GM12878 (cell line): ENCODE data around the gene METTL1. TPM values are rescaled to one million over a fixed set of nuclear protein-coding genes. Genes with fewer than 3 reads are reported as not detected.

ENCODE experiments used
- ATAC-seq: fragments of 200-7000 bp; cut with Tn5 transposase; 3 replicates; pipeline ENCODE4 v1.9.1; 2020; ENCODE audit warnings: mild to moderate bottlenecking, moderate library complexity
- BruUV-seq: library from RNA; stranded (reverse); fragments of 400-500 nt; replicated peaks from 2 replicates; lab custom pipeline; 2021; lab: Mats Ljungman, UMichigan
- CTCF ChIA-PET: fragments of 300-600 bp; sonication (Branson Sonifier 250); formaldehyde crosslinking; extraction: SDS; loops from one replicate; lab custom pipeline; 2021; ENCODE audit warnings: inconsistent platforms; lab: Yijun Ruan, JAX
- POLR2A ChIA-PET: fragments of 350-600 bp; formaldehyde crosslinking; extraction: SDS; loops from one replicate; lab custom pipeline; 2021; ENCODE audit warnings: inconsistent platforms; lab: Charles Lee
- RAD21 ChIA-PET: fragments of 300-600 bp; sonication (Branson Sonifier 250); formaldehyde crosslinking; loops from one replicate; lab custom pipeline; 2023; ENCODE audit warnings: antibody characterized with exemption; ENCODE audit not compliant: unreplicated experiment; lab: Charles Lee
- SMC1A ChIA-PET: fragments of 300-600 bp; sonication (Branson Sonifier 250); formaldehyde crosslinking; loops from one replicate; lab custom pipeline; 2023; ENCODE audit not compliant: unreplicated experiment, uncharacterized antibody; lab: Charles Lee
- DNase-seq: peaks from one replicate; pipeline ENCODE4 v3.0.0-alpha.2; 2011; ENCODE audit warnings: low read depth, low spot score
- FAIRE-seq: peaks from 3 replicates; lab custom pipeline; 2011; peaks lifted over from hg19 to GRCh38; lab: Jason Lieb, UNC
- H2AFZ ChIP-seq: 2 replicates; pipeline ENCODE4 v1.6.0; 2011; ENCODE audit warnings: low read depth, low read length, control low read depth; ENCODE audit not compliant: control insufficient read depth
- H3K27ac ChIP-seq: 2 replicates; pipeline ENCODE4 v1.5.1; 2011; ENCODE audit warnings: control low read depth; ENCODE audit not compliant: control insufficient read depth, insufficient read depth
- H3K27me3 ChIP-seq, 2 experiments: replicated peaks in 1 of 2; 2 replicates each; pipeline versions ENCODE4 v1.6.0 to v1.6.1; 2011; ENCODE audit warnings: low read length in 1 of 2; ENCODE audit not compliant: control insufficient read depth in 2 of 2, insufficient read depth in 2 of 2
- H3K36me3 ChIP-seq, 2 experiments: 2 replicates each; pipeline ENCODE4 v1.5.1; 2011; ENCODE audit warnings: low read length in 1 of 2; ENCODE audit not compliant: control insufficient read depth in 2 of 2, insufficient read depth in 2 of 2
- H3K4me1 ChIP-seq: 2 replicates; pipeline ENCODE4 v1.6.1; 2011; ENCODE audit warnings: mild to moderate bottlenecking, low read length, moderate library complexity, mixed read lengths; ENCODE audit not compliant: control insufficient read depth, insufficient read depth
- H3K4me2 ChIP-seq: 2 replicates; pipeline ENCODE4 v1.6.0; 2011; ENCODE audit warnings: control low read depth; ENCODE audit not compliant: control insufficient read depth, insufficient read depth
- H3K4me3 ChIP-seq: fragments of 200-600 bp; sonication (generic); 2 replicates; pipeline ENCODE4 v1.5.1; 2016
- H3K79me2 ChIP-seq: 2 replicates; pipeline ENCODE4 v1.6.0; 2011; ENCODE audit warnings: low read length; ENCODE audit not compliant: control insufficient read depth, insufficient read depth
- H3K9ac ChIP-seq: 2 replicates; pipeline ENCODE4 v1.8.0; 2011; ENCODE audit warnings: low read length, control low read depth, mixed read lengths; ENCODE audit not compliant: control insufficient read depth, insufficient read depth
- H3K9me3 ChIP-seq: replicated peaks from 3 replicates; pipeline ENCODE4 v1.5.1; 2011; ENCODE audit warnings: mild to moderate bottlenecking, low read length; ENCODE audit not compliant: control insufficient read depth, insufficient read depth
- H4K20me1 ChIP-seq: 2 replicates; pipeline ENCODE4 v1.6.0; 2011; ENCODE audit not compliant: control insufficient read depth, insufficient read depth
- ATF7 ChIP-seq: fragments of 450-650 bp; IDR thresholded peaks from 2 replicates; pipeline ENCODE4 v1.6.1; 2016; ENCODE audit warnings: low read depth, mild to moderate bottlenecking
- MLLT1 ChIP-seq: fragments of 450-650 bp; IDR thresholded peaks from 2 replicates; pipeline ENCODE4 v1.6.1; 2016; ENCODE audit warnings: mild to moderate bottlenecking
- NRF1 ChIP-seq: conservative IDR thresholded peaks from 2 replicates; pipeline ENCODE4 v1.6.1; 2011; ENCODE audit warnings: mild to moderate bottlenecking, low read depth, low read length, improper control_type of control experiment
- PAX5 ChIP-seq: IDR thresholded peaks from 2 replicates; pipeline ENCODE4 v1.6.1; 2011; ENCODE audit warnings: low read depth, low read length, borderline replicate concordance
- POU2F2 ChIP-seq: IDR thresholded peaks from 3 replicates; pipeline ENCODE4 v1.6.1; 2011; ENCODE audit warnings: low read depth, mild to moderate bottlenecking, low read length, borderline replicate concordance
- RAD51 ChIP-seq: fragments of 450-650 bp; IDR thresholded peaks from 2 replicates; pipeline ENCODE4 v1.6.1; 2016; ENCODE audit warnings: moderate library complexity, mild to moderate bottlenecking, inconsistent platforms
- RELA ChIP-seq: fragments of 450-650 bp; IDR thresholded peaks from 2 replicates; pipeline ENCODE4 v1.8.0; 2014; ENCODE audit warnings: borderline replicate concordance; ENCODE audit not compliant: partially characterized antibody
- SREBF2 ChIP-seq: IDR thresholded peaks from 2 replicates; pipeline ENCODE4 v1.6.1; 2012; ENCODE audit warnings: mild to moderate bottlenecking, low read length
- STAT1 ChIP-seq: fragments of 450-650 bp; conservative IDR thresholded peaks from 2 replicates; pipeline ENCODE4 v1.6.1; 2014; ENCODE audit warnings: antibody characterized with exemption, mild to moderate bottlenecking
- WGBS: methylation state at CpG from one replicate; pipeline ENCODE4 v1.1.6; 2016; ENCODE audit warnings: low lambda C conversion rate; ENCODE audit not compliant: insufficient replicate concordance, insufficient coverage; ENCODE audit errors: missing lambda C conversion rate; 5-methylcytosine and 5-hydroxymethylcytosine counted together
- in situ Hi-C: fragments of 300-500 bp; cut with MboI; formaldehyde crosslinking; loops from 9 replicates; pipeline ENCODE4 v1.14.3; 2018; ENCODE audit warnings: mixed read lengths
- intact Hi-C: fragments of 100-400 bp; cut with micrococcal nuclease; formaldehyde crosslinking; loops from one replicate; pipeline ENCODE4 v1.14.2; 2022; ENCODE audit not compliant: unreplicated experiment
- polyA plus RNA-seq, 11 experiments: library from polyadenylated mRNA; depleted of rRNA in 4 of 11; unstranded in 6 of 11; stranded (reverse) in 5 of 11; fragments of >200 nt; fragmentation: Nextera tagmentation in 4 of 11; fragmentation: Illumina TruSeq in 1 of 11; extraction: Ambion mirVana in 4 of 11; extraction: Trizol in 1 of 11; gene quantifications; 1 replicate in 1 of 11; 2 replicates in 10 of 11; pipeline versions ENCODE4 v1.2.1 to v1.2.3, GENCODE V29; 2011 to 2016; ENCODE audit warnings: inconsistent platforms in 2 of 11, missing spikeins in 2 of 11, low read depth in 1 of 11
- total RNA-seq, 4 experiments: library from RNA; depleted of rRNA in 3 of 4; stranded (reverse); fragments of >200 nt in 3 of 4; fragmentation: Illumina TruSeq in 1 of 4; extraction: Trizol in 1 of 4; gene quantifications; 2 replicates each; pipeline versions ENCODE4 v1.2.1 to v1.2.3, GENCODE V29; 2013 to 2021

Gene METTL1
- total and polyA plus RNA-seq, 10 of the 15 experiments (the other 5 are each of a cell fraction or from before 2014, with no cell fraction given): 11.3 to 44.3 (median 30.6) TPM

DNA sequence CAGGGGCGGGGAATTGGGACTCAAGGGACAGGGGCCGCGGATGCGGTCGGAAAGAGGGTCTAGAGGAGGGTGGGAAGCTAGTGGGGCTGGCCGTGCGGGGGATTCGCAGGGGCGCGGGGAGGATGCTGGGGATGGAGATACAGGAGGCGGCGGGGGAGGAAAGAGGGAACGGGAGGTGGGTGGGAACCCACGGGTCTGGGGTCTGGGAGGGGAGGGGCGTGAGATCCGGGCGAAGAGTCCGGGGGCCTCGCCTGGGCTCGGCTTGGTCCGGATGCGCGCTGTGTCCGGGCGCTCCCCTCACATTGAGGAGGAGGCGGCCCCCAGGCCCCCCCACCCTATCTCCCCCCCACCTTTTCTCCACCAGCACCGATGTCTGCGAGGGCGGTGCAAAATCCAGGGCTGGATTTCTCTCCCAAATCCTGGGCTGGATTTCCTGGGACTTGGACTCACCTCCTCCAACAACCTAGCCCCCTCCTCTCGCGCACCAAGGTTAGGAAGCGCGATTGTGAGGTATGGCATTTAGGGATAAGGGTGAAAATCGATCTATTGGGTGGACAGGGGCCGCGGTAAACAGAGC lies 33.2 kb downstream of the METTL1 start, which contains the start of gene AGAP2:
AGAP2 (minus strand) TSS at position 82 of the 577 bp plus-strand sequence. CDS start 496 bp downstream, outside the sequence.
- ATAC-seq (no peak), FAIRE-seq (no peak), DNase-seq (no peak)
- Histone ChIP-seq H3K4me3 (no peak within 1 kb of the TSS), H3K4me2 (no peak within 1 kb of the TSS), H3K27ac (no peak within 1 kb of the TSS), H3K36me3 (no peaks in the 10 kb centered on the region; a peak in 1 of 4 replicates), H4K20me1 (no peaks in the 10 kb centered on the region), H3K9me3 (no peaks in the 10 kb centered on the region), H3K9ac (no peak within 1 kb of the TSS), H2AFZ (no peak within 1 kb of the TSS), H3K27me3 (no peaks in the 10 kb centered on the region), H3K4me1 (peaks cover 12% of the 10 kb centered on the region), H3K79me2 (peaks cover 18% of the 10 kb centered on the region)
- SMC1A ChIA-PET: no interaction called here
- CTCF ChIA-PET: interaction anchor here (3.8 kb wide), 1 partner anchor 154 kb away, joined by 22 read pairs; no protein-coding TSS in a partner anchor
- RAD21 ChIA-PET: no interaction called here
- POLR2A ChIA-PET: no interaction called here
- in situ Hi-C loops: no loop called here
- intact Hi-C loops: no loop called here
- 97% methylated on average over 9 of the region's 36 CpGs for WGBS
- no peak for TF ChIP-seq NRF1
- TF ChIP-seq RAD51: no peak
- TF ChIP-seq RELA: no peak
- BruUV-seq: no TSS peak

DNA sequence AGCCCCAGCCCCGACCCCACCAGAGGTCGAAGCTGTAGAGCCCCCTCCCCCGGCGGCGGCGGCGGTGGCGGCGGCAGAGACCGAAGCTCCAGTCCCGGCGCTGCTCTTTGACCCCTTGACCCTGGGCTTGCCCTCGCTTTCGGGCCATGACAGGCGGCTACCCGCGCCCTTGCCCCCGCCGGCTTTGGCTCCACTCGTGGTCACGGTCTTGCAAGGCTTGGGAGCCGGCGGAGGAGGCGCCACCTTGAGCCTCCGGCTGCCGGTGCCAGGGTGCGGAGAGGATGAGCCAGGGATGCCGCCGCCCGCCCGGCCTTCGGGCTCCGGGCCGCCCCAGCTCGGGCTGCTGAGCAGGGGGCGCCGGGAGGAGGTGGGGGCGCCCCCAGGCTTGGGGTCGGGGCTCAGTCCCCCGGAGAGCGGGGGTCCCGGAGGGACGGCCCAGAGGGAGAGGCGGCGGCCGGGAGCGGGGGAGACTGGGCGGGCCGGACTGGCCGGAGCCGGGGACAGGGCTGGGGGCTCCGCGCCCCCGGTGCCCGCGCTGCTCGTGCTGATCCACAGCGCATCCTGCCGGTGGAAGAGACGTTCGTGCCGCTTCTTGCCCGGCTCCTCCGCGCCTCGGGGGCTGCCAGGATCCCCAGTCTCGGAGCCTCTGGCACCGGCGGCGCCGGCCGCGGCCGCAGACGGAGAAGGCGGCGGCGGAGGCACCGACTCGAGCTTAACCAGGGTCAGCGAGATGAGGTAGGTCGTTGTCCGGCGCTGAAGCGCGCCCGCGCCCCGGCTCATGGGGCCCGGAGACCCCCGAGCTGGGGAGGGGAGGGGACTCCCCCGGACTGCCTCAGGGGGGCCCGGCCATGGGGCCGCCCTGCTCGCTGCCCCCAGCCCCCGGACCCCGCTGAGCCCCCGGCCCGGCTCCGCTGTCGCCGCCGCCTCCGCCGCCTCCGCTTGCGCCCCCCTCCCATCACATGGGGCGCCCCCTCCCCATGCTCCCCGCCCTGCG lies 34.1 kb downstream of the METTL1 start:
- RAD21 ChIA-PET: no interaction called here
- in situ Hi-C loops: no loop called here
- POLR2A ChIA-PET: no interaction called here

More for the DNA sequence above, 34.1 kb downstream of the METTL1 start:
- no peaks in the 10 kb centered on the region for H3K27me3 ChIP-seq
- H3K4me1 ChIP-seq: peaks cover 12% of the 10 kb centered on the region
- H3K27ac ChIP-seq: no peak overlapping the region
- peaks cover 18% of the 10 kb centered on the region for H3K79me2 ChIP-seq
- BruUV-seq: no TSS peak
- FAIRE-seq (no peak), DNase-seq (no peak), ATAC-seq (no peak)
- ChIA-PET CTCF (no interaction called here), SMC1A (no interaction called here)
- no peak overlapping the region for H3K4me3 ChIP-seq
- no peak overlapping the region for H2AFZ ChIP-seq
- H3K9me3 ChIP-seq: no peaks in the 10 kb centered on the region
- H3K36me3 ChIP-seq: peaks cover 0 to under 1% of the 10 kb centered on the region in 2 experiments; a peak in 3 of 4 replicates
- intact Hi-C loops: no loop called here
- 99% methylated on average over 22 of the region's 110 CpGs for WGBS
- no peaks in the 10 kb centered on the region for H4K20me1 ChIP-seq
- H3K9ac ChIP-seq: no peak overlapping the region
- no peak for TF ChIP-seq PAX5
- no peak for TF ChIP-seq SREBF2
- TF ChIP-seq POU2F2: no peak
- no peak for TF ChIP-seq MLLT1
- TF ChIP-seq ATF7: no peak
- TF ChIP-seq STAT1: no peak
- no peak overlapping the region for H3K4me2 ChIP-seq
